Left colon (tissue), 2 donors: ENCODE results near the gene TP53TG5. TPM values are rescaled to one million over a fixed set of nuclear protein-coding genes. Genes with fewer than 3 reads are reported as not detected.

Experiments
- ATAC-seq: fragments of 200-7000 bp; cut with Tn5 transposase; one replicate; pipeline ENCODE4 v1.9.1; 2020; ENCODE audit warnings: mild to moderate bottlenecking, moderate library complexity
- DNase-seq, 2 donors: peaks; one replicate each; pipeline ENCODE4 v3.0.0-alpha.2; 2020
- intact Hi-C, 2 donors: fragments of 100-400 bp; cut with DNase I in 1 of 2; cut with micrococcal nuclease in 1 of 2; formaldehyde crosslinking; loops; one replicate each; pipeline versions ENCODE4 v1.11.2 to v1.14.0; 2022; cut with DNase I, micrococcal nuclease
- total RNA-seq, 2 donors: library from RNA; stranded (reverse); fragmentation: NEBNext Ultra II Directional; extraction: Animal tissue kit (Norgen Biotek cat#: 25700); gene quantifications; one replicate each; pipeline ENCODE4 v1.2.1, GENCODE V29; 2021
- donor health status: DM: no; HTN: no; CAD: no.
- donor health status: DM: yes; HTN: yes; CAD: no.

Gene TP53TG5
- total RNA-seq, 2 donors from 2014 or later = 0.59 to 0.85 TPM

- intact Hi-C loops = no loop called here
- peak; percentile 52 to 64 for DNase-seq
- peak; percentile 33 for ATAC-seq
These were observed 5.3 kb downstream of the TP53TG5 start for GRCh38 chr20:45372646-45373352.

GRCh38 chr20:45372241-45372640, 5.9 kb downstream of the TP53TG5 start:
- ATAC-seq = no peak
- DNase-seq = no peak
- intact Hi-C loops = no loop called here

- peak; percentile 60 for ATAC-seq
- intact Hi-C loops = no loop called here
- no peak for DNase-seq
These were observed 7.5 kb downstream of the TP53TG5 start for GRCh38 chr20:45370571-45371160.

- DNase-seq (no peak), ATAC-seq (no peak)
- intact Hi-C loops = no loop called here
These were observed 9.7 kb downstream of the TP53TG5 start for GRCh38 chr20:45368221-45368980.

GRCh38 chr20:45367126-45367525, 11.0 kb downstream of the TP53TG5 start:
- no peak for ATAC-seq
- intact Hi-C loops = no loop called here
- no peak for DNase-seq

- intact Hi-C loops = no loop called here
- DNase-seq (no peak), ATAC-seq (no peak)
These were observed 11.5 kb downstream of the TP53TG5 start for GRCh38 chr20:45366631-45367030.

- ATAC-seq = no peak
- no peak for DNase-seq
- intact Hi-C loops = no loop called here
These were observed 11.9 kb downstream of the TP53TG5 start for GRCh38 chr20:45366192-45366591.

- ATAC-seq (no peak), DNase-seq (no peak)
- intact Hi-C loops = no loop called here
These were observed 12.6 kb downstream of the TP53TG5 start for GRCh38 chr20:45365444-45365970.

- DNase-seq (no peak), ATAC-seq (no peak)
- intact Hi-C loops = no loop called here
These were observed 14.3 kb downstream of the TP53TG5 start for GRCh38 chr20:45363611-45364492.

- ATAC-seq = peak; percentile 90
- DNase-seq = peak; percentile 99 to 100
- intact Hi-C loops = no loop called here
These were observed 15.1 kb downstream of the TP53TG5 start, which contains the start of gene SYS1 for GRCh38 chr20:45362804-45363610. Gene SYS1, plus strand, starts transcription at chr20:45363156. Its CDS starts 376 bp downstream, at chr20:45363532.

GRCh38 chr20:45361793-45362192, 16.3 kb downstream of the TP53TG5 start:
- intact Hi-C loops = no loop called here
- DNase-seq (no peak), ATAC-seq (no peak)

GRCh38 chr20:45359406-45360148, 18.5 kb downstream of the TP53TG5 start:
- DNase-seq = peak in 1 of 2 donors; percentile 53
- intact Hi-C loops = no loop called here
- peak; percentile 5 for ATAC-seq

- intact Hi-C loops = no loop called here
- ATAC-seq (no peak), DNase-seq (no peak)
These were observed 19.1 kb downstream of the TP53TG5 start for GRCh38 chr20:45359069-45359405.

- intact Hi-C loops = no loop called here
- ATAC-seq = no peak
- DNase-seq = peak in 1 of 2 donors; percentile 82
These were observed 19.6 kb downstream of the TP53TG5 start for GRCh38 chr20:45358282-45359068.

- intact Hi-C loops = no loop called here
- DNase-seq (no peak), ATAC-seq (peak; percentile 28)
These were observed 22.7 kb downstream of the TP53TG5 start for GRCh38 chr20:45355209-45356084.
